DOHH2 (cell line): ENCODE measurements around the gene ZNF280B.

ENCODE experiments used
- H3F3A ChIP-seq: fragments of 200-600 bp; sonication (generic), shearing (Covaris generic); 2 replicates; pipeline ENCODE4 v1.6.0; 2016; ENCODE audit warnings: antibody characterized with exemption, mild to moderate bottlenecking; ENCODE audit not compliant: control insufficient read depth, insufficient read depth
- H3K27ac ChIP-seq: fragments of 200-600 bp; sonication (generic); 2 replicates; pipeline ENCODE4 v1.5.1; 2014; ENCODE audit warnings: low read depth, mild to moderate bottlenecking, low read length, moderate library complexity
- H3K27me3 ChIP-seq: fragments of 200-600 bp; sonication (generic); 2 replicates; pipeline ENCODE4 v1.6.1; 2014; ENCODE audit warnings: mild to moderate bottlenecking, low read length, mixed read lengths; ENCODE audit not compliant: control insufficient read depth
- H3K36me3 ChIP-seq: fragments of 200-600 bp; sonication (generic); 2 replicates; pipeline ENCODE4 v1.6.1; 2014; ENCODE audit warnings: mild to moderate bottlenecking, low read length, moderate library complexity, mixed read lengths; ENCODE audit not compliant: control insufficient read depth
- H3K4me1 ChIP-seq: fragments of 200-600 bp; sonication (generic); 2 replicates; pipeline ENCODE4 v1.6.1; 2014; ENCODE audit warnings: mild to moderate bottlenecking, low read length, mixed read lengths; ENCODE audit not compliant: control insufficient read depth
- H3K4me2 ChIP-seq: fragments of 200-600 bp; sonication (generic); 2 replicates; pipeline ENCODE4 v1.6.0; 2014; ENCODE audit warnings: mild to moderate bottlenecking, low read length, moderate library complexity
- H3K4me3 ChIP-seq: fragments of 200-600 bp; sonication (generic); 2 replicates; pipeline ENCODE4 v1.5.1; 2014; ENCODE audit warnings: mild to moderate bottlenecking, low read length, mixed read lengths
- H3K79me2 ChIP-seq: fragments of 200-600 bp; sonication (generic); 2 replicates; pipeline ENCODE4 v1.6.1; 2014; ENCODE audit warnings: mild to moderate bottlenecking, low read length, mixed read lengths; ENCODE audit not compliant: control insufficient read depth
- H3K9me2 ChIP-seq: fragments of 200-600 bp; sonication (generic); replicated peaks from 2 replicates; pipeline ENCODE4 v1.6.1; 2014; ENCODE audit warnings: mild to moderate bottlenecking, low read length, mixed read lengths; ENCODE audit not compliant: control insufficient read depth
- H3K9me3 ChIP-seq: fragments of 200-600 bp; sonication (generic); 2 replicates; pipeline ENCODE4 v1.6.1; 2014; ENCODE audit warnings: antibody characterized with exemption, low read length, mixed read lengths; ENCODE audit not compliant: control insufficient read depth, insufficient read depth
- H4K20me1 ChIP-seq: fragments of 200-600 bp; sonication (generic); 2 replicates; pipeline ENCODE4 v1.6.0; 2014; ENCODE audit warnings: low read depth, mild to moderate bottlenecking, antibody characterized with exemption, low read length, moderate library complexity; ENCODE audit not compliant: control insufficient read depth, insufficient read depth
- EZH2phosphoT487 ChIP-seq: fragments of 200-600 bp; sonication (generic); IDR thresholded peaks from 2 replicates; pipeline ENCODE4 v1.6.1; 2017; ENCODE audit warnings: borderline replicate concordance, mild to moderate bottlenecking, antibody characterized with exemption, low read length, moderate library complexity, mixed read lengths
- TF ChIP-seq, protein P1 (sequence below): fragments of 200-600 bp; sonication (generic); IDR thresholded peaks from one replicate; pipeline ENCODE4 v1.5.1; 2014; ENCODE audit warnings: antibody characterized with exemption, mild to moderate bottlenecking, low read depth, low read length; ENCODE audit not compliant: poor library complexity, severe bottlenecking

ZNF280B gene

DNA sequence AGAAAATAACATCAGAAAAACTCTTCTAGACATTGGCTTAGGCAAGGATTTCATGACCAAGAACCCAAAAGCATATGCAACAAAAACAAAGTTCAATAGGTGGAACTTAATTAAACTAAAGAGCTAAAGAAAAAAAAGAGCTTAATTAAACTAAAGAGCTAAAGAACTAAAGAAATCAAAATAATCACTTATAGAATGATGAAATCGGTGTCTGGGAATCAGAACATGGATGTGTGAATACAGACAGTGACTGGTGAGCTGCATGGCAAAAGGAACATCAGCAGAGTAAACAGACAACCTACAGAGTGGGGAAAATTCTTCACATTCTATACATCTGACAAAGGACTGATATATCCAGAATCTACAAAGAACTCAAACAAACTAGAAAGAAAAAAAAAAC, 41.4 kb downstream of the ZNF280B start:
- Histone ChIP-seq H3K9me3 (peaks cover 6% of the 10 kb centered on the region; the same call in 1 of the 2 replicates), H4K20me1 (no peaks in the 10 kb centered on the region), H3F3A (peaks cover 8% of the 10 kb centered on the region; the same call in 1 of the 2 replicates), H3K36me3 (no peaks in the 10 kb centered on the region), H3K27ac (no peak overlapping the region), H3K4me2 (no peak overlapping the region), H3K4me3 (no peak overlapping the region), H3K79me2 (no peaks in the 10 kb centered on the region), H3K9me2 (no peaks in the 10 kb centered on the region), H3K27me3 (no peaks in the 10 kb centered on the region), H3K4me1 (peaks cover 20% of the 10 kb centered on the region)
- TF ChIP-seq, protein P1, sequence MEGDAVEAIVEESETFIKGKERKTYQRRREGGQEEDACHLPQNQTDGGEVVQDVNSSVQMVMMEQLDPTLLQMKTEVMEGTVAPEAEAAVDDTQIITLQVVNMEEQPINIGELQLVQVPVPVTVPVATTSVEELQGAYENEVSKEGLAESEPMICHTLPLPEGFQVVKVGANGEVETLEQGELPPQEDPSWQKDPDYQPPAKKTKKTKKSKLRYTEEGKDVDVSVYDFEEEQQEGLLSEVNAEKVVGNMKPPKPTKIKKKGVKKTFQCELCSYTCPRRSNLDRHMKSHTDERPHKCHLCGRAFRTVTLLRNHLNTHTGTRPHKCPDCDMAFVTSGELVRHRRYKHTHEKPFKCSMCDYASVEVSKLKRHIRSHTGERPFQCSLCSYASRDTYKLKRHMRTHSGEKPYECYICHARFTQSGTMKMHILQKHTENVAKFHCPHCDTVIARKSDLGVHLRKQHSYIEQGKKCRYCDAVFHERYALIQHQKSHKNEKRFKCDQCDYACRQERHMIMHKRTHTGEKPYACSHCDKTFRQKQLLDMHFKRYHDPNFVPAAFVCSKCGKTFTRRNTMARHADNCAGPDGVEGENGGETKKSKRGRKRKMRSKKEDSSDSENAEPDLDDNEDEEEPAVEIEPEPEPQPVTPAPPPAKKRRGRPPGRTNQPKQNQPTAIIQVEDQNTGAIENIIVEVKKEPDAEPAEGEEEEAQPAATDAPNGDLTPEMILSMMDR: no peak
- no peak for TF ChIP-seq EZH2phosphoT487

DNA sequence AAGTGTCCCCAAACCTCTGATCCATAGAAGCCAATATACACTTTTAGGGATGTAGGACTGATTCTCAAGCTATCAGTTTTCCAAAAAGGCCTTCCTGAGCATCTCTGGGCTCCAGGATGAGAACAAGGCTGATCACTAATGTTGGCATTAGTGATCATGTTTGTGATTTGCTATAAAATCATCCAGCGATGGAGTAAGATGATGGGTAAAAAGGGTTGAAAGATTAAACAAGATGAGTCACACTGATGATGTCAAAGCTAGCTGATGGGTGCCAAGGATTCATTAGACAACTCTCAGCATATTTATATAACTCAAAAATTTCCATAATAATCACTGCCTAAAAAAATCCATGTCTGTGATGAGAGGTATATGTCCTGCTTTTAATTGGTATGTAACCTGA, 42.8 kb downstream of the ZNF280B start:
- Histone ChIP-seq H4K20me1 (no peaks in the 10 kb centered on the region), H3K27ac (no peak overlapping the region), H3K27me3 (no peaks in the 10 kb centered on the region), H3K9me3 (peaks cover 6% of the 10 kb centered on the region; the same call in 1 of the 2 replicates), H3K4me2 (no peak overlapping the region), H3K4me1 (peaks cover 20% of the 10 kb centered on the region), H3K4me3 (no peak overlapping the region), H3K9me2 (no peaks in the 10 kb centered on the region), H3F3A (peaks cover 11% of the 10 kb centered on the region; the same call in 1 of the 2 replicates), H3K36me3 (no peaks in the 10 kb centered on the region), H3K79me2 (no peaks in the 10 kb centered on the region)
- TF ChIP-seq, protein P1: no peak
- no peak for TF ChIP-seq EZH2phosphoT487

DNA sequence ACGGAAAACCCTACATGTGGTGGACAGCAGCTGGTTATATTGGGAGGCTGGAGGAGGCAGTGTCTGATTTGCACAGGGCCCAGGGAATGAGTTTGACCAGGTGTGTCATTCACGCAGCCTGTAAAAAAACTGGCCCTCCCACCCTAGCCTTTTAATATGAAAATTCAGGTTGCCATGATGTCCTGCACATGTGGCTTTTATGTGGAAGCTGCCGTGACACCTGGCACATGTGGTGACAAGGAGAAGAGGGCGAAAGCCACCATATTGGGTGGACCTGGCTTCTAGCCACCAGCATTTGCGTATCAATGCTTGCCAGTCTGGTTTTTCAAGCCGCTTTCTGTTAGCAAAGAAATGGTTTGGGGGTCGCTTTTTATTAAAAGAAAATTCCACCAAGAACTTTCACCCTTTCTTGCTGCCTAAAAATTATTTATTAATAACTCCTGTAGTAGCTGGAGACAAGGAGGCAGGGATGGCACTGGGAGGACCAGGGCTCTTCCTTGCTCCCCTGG, 43.4 kb downstream of the ZNF280B start:
- Histone ChIP-seq H3K27ac (no peak overlapping the region), H3K27me3 (no peaks in the 10 kb centered on the region), H3K79me2 (no peaks in the 10 kb centered on the region), H3K4me3 (no peak overlapping the region), H3K4me1 (peaks cover 23% of the 10 kb centered on the region), H3K4me2 (no peak overlapping the region), H3F3A (peaks cover 11% of the 10 kb centered on the region; the same call in 1 of the 2 replicates), H3K9me2 (no peaks in the 10 kb centered on the region), H4K20me1 (no peaks in the 10 kb centered on the region), H3K9me3 (peaks cover 10% of the 10 kb centered on the region; the same call in 1 of the 2 replicates), H3K36me3 (no peaks in the 10 kb centered on the region)
- no peak for TF ChIP-seq EZH2phosphoT487
- TF ChIP-seq, protein P1: no peak
